ENCODE results near the gene TFAP2D. TPM values are rescaled to one million over a fixed set of nuclear protein-coding genes. Genes with fewer than 3 reads are reported as not detected.

The TFAP2D gene
- polyA plus RNA-seq, 1 experiment = not detected

DNA sequence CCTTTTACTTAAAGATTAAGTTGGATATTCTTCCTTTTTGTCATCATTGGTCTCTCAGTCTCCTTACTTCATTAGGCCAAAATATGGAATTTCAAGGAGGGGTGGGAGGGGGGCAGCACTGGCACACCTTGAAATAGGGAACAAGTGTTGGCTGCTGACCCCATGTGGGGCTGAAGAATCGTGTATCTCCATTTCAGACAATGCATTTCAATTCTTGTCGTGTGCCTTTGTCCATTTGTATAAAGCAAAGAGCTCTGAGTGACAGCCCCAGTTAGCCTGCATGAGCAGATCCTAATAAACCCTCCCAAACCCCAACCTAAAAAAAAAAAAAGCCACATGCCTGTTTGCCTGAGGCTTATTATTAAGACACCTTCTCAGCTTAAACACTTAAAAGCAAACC, 1.0 kb upstream of the TFAP2D start:
- POLR2A ChIA-PET = no interaction called here
- Histone ChIP-seq H3K4me3 (ENCODE audit: low read depth, low read length) (no peak overlapping the region), H3K27me3 (ENCODE audit: control insufficient read depth, insufficient read depth, low read length) (peaks cover 12% of the 10 kb centered on the region), H3K27ac (ENCODE audit: low read depth, low read length) (no peak overlapping the region), H3K9me3 (ENCODE audit: control insufficient read depth, insufficient read depth, low read length) (peaks cover 4% of the 10 kb centered on the region; the same call in 1 of the 2 replicates)
- TF ChIP-seq, protein P1, sequence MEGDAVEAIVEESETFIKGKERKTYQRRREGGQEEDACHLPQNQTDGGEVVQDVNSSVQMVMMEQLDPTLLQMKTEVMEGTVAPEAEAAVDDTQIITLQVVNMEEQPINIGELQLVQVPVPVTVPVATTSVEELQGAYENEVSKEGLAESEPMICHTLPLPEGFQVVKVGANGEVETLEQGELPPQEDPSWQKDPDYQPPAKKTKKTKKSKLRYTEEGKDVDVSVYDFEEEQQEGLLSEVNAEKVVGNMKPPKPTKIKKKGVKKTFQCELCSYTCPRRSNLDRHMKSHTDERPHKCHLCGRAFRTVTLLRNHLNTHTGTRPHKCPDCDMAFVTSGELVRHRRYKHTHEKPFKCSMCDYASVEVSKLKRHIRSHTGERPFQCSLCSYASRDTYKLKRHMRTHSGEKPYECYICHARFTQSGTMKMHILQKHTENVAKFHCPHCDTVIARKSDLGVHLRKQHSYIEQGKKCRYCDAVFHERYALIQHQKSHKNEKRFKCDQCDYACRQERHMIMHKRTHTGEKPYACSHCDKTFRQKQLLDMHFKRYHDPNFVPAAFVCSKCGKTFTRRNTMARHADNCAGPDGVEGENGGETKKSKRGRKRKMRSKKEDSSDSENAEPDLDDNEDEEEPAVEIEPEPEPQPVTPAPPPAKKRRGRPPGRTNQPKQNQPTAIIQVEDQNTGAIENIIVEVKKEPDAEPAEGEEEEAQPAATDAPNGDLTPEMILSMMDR (IDR thresholded peaks at IDR 0.05; ENCODE audit: low read depth, low read length) = no peak
- CTCF ChIA-PET = interaction anchor here (0.7 kb wide), 1 partner anchor 588 kb away, joined by 3 read pairs; no protein-coding TSS in a partner anchor
- no peak for DNase-seq (ENCODE audit: low read depth, low spot score)

DNA sequence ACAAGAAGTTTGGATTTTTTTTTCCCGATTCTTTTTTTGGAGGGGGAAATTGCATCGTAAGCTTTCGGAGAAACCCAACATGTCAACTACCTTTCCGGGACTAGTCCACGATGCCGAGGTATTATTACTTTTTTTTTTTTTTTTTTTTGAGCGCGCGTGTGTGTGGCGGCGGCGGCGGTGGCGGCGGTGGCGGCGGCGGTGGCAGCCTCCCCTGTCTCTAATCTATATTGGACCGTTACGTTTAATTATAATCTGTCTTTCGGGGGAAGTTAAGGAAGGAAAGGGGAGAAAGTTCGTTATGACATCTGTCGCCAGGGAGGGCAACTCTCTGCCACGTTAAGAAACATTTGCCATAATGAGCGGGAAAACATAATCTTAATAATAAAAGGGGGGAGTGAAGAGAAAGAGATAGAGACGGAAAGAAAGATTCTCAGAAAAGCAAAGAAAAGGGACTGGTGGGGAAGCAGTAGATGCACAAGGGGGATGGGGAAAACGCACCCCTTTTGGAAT, 706 bp downstream of the TFAP2D start:
- POLR2A ChIA-PET = no interaction called here
- CTCF ChIA-PET = interaction anchor here (0.7 kb wide), 1 partner anchor 330 kb away, joined by 4 read pairs; no protein-coding TSS in a partner anchor
- no peak for DNase-seq (ENCODE audit: low read depth, low spot score)
- no peak overlapping the region for H3K4me3 ChIP-seq (ENCODE audit: low read depth, low read length)
- TF ChIP-seq, protein P1 (IDR thresholded peaks at IDR 0.05; ENCODE audit: low read depth, low read length) = no peak
- peaks cover 12% of the 10 kb centered on the region for H3K27me3 ChIP-seq (ENCODE audit: control insufficient read depth, insufficient read depth, low read length)
- no peaks in the 10 kb centered on the region; the same call in 1 of the 2 replicates for H3K9me3 ChIP-seq (ENCODE audit: control insufficient read depth, insufficient read depth, low read length)
- no peak overlapping the region for H3K27ac ChIP-seq (ENCODE audit: low read depth, low read length)

DNA sequence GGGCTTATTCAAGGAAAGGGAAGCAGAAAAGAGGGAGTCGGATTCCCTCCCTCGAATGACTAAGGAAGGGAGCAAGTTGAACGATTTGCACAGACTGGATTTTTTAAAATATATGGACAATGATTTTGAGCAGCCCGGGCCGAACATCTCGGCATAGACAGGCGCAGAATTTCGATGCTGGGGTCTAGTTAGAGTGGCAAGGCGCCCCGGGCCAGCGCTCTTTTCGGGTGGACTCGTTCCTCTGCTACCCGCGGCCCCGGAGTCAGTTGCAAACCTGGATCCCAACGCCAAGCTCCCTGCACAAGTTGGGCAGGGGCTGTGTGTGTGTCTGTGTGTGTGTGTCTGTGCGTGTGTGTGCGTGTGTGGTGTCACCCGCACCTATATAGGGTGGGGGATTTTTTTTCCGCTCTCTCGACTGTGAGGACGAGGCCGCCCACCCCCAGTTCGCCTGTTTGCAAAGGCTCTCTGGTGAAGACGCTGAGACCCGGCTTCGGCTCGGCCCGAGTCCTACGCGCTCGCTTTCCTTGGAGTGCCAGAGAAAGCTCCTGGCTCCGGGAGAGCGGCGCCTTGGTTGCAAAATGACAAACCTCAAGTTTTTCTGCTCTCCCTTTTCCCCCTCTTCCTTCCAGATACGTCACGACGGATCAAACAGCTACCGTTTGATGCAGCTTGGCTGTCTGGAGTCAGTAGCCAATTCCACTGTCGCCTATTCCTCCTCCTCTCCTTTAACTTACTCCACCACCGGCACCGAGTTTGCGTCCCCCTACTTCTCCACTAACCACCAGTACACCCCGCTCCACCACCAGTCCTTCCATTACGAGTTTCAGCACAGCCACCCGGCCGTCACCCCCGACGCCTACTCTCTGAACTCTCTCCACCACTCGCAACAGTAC, 1.4 kb downstream of the TFAP2D start:
- H3K27ac ChIP-seq (ENCODE audit: low read depth, low read length) = no peak overlapping the region
- TF ChIP-seq, protein P1 (IDR thresholded peaks at IDR 0.05; ENCODE audit: low read depth, low read length) = no peak
- ChIA-PET CTCF (no interaction called here), POLR2A (no interaction called here)
- H3K27me3 ChIP-seq (ENCODE audit: control insufficient read depth, insufficient read depth, low read length) = peaks cover 12% of the 10 kb centered on the region
- H3K4me3 ChIP-seq (ENCODE audit: low read depth, low read length) = no peak overlapping the region
- DNase-seq (ENCODE audit: low read depth, low spot score) = no peak
- no peaks in the 10 kb centered on the region; the same call in 1 of the 2 replicates for H3K9me3 ChIP-seq (ENCODE audit: control insufficient read depth, insufficient read depth, low read length)

DNA sequence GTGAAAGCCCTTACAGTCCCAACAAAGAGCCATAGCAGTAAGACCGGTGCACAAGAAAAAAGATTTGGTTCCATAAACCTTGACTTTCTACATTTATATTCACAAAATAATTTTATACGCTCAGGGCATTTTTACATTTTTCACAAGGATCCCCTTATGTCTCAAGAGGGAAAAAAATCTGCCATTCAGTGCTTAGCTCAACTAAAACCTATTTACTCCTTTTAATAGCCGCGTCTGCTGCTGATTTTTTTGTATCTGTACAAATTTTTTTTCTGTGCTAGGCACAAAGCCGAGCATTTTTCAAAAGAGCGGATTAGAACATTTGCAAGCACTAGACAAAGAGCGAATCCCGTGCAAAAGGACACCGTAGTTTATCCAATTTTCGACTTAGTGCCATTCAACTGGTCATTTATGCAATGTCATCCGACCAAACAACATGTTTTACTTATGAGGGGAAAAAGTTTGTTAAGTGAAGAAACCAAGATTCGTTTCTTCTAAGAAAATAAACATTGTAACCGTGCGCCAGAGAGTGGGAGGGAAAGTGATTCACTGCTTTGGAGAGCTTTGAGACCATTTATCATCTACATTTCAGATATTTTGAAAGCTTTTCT, 3.7 kb downstream of the TFAP2D start:
- Histone ChIP-seq H3K27me3 (ENCODE audit: control insufficient read depth, insufficient read depth, low read length) (peaks cover 12% of the 10 kb centered on the region), H3K4me3 (ENCODE audit: low read depth, low read length) (no peak overlapping the region), H3K9me3 (ENCODE audit: control insufficient read depth, insufficient read depth, low read length) (no peaks in the 10 kb centered on the region; the same call in 1 of the 2 replicates), H3K27ac (ENCODE audit: low read depth, low read length) (no peak overlapping the region)
- ChIA-PET POLR2A (interaction anchor here (0.6 kb wide), 1 partner anchor 1208 kb away, joined by 3 read pairs; no protein-coding TSS in a partner anchor), CTCF (no interaction called here)
- TF ChIP-seq, protein P1 (IDR thresholded peaks at IDR 0.05; ENCODE audit: low read depth, low read length) = no peak
- DNase-seq (ENCODE audit: low read depth, low spot score) = no peak

All from AG04450 (cell line).